GM23338 (cell line): ENCODE results near the gene REXO5. TPM values are rescaled to one million over a fixed set of nuclear protein-coding genes. Genes with fewer than 3 reads are reported as not detected.

Source experiments
- ATAC-seq: fragments of 200-7000 bp; cut with Tn5 transposase; 3 replicates; pipeline ENCODE4 v1.9.1; 2020
- DNase-seq: peaks from one replicate; pipeline ENCODE4 v3.0.0-alpha.2; 2015; ENCODE audit warnings: low spot score
- H2AFZ ChIP-seq: fragments of 200-600 bp; sonication (generic); 2 replicates; pipeline ENCODE4 v1.8.0; 2016; ENCODE audit warnings: antibody characterized with exemption, mild to moderate bottlenecking, moderate library complexity
- H3F3A ChIP-seq: fragments of 200-600 bp; sonication (generic); replicated peaks from 2 replicates; pipeline ENCODE4 v1.8.0; 2017; ENCODE audit warnings: antibody characterized with exemption, mixed run types, low read depth
- H3K27ac ChIP-seq: fragments of 200-600 bp; sonication (generic); 2 replicates; pipeline ENCODE4 v1.6.1; 2016; ENCODE audit warnings: low read depth
- H3K27me3 ChIP-seq: fragments of 200-600 bp; sonication (generic); 2 replicates; pipeline ENCODE4 v1.8.0; 2016; ENCODE audit warnings: mild to moderate bottlenecking, mixed run types, moderate library complexity; ENCODE audit not compliant: insufficient read depth
- H3K36me3 ChIP-seq: fragments of 200-600 bp; sonication (generic); 2 replicates; pipeline ENCODE4 v1.8.0; 2016; ENCODE audit warnings: mild to moderate bottlenecking; ENCODE audit not compliant: insufficient read depth
- H3K4me1 ChIP-seq: fragments of 200-600 bp; sonication (generic); 2 replicates; pipeline ENCODE4 v1.8.0; 2016; ENCODE audit warnings: mild to moderate bottlenecking, moderate library complexity; ENCODE audit not compliant: insufficient read depth
- H3K4me2 ChIP-seq: fragments of 200-600 bp; sonication (generic); 2 replicates; pipeline ENCODE4 v1.7.1; 2017; ENCODE audit warnings: mixed run types
- H3K4me3 ChIP-seq: fragments of 200-600 bp; sonication (generic); 2 replicates; pipeline ENCODE4 v1.6.1; 2016; ENCODE audit warnings: mixed run types
- H3K79me2 ChIP-seq: fragments of 200-600 bp; sonication (generic); replicated peaks from 2 replicates; pipeline ENCODE4 v1.8.0; 2017; ENCODE audit warnings: mild to moderate bottlenecking; ENCODE audit not compliant: insufficient read depth
- H3K9me2 ChIP-seq: fragments of 200-600 bp; sonication (generic); 2 replicates; pipeline ENCODE4 v1.8.0; 2017; ENCODE audit not compliant: insufficient read depth
- H4K20me1 ChIP-seq: fragments of 200-600 bp; sonication (generic); replicated peaks from 2 replicates; pipeline ENCODE4 v1.8.0; 2017; ENCODE audit warnings: mild to moderate bottlenecking; ENCODE audit not compliant: insufficient read depth
- H3K27ac Mint-ChIP-seq: 2 replicates; pipeline ENCODE4 v1.8.0; 2020; ENCODE audit warnings: inconsistent platforms, mild to moderate bottlenecking, moderate library complexity, mixed read lengths
- H3K27me3 Mint-ChIP-seq: 3 replicates; pipeline ENCODE4 v1.8.0; 2022; ENCODE audit warnings: low read depth, mild to moderate bottlenecking, moderate library complexity, mixed read lengths, inconsistent platforms; ENCODE audit not compliant: insufficient read depth, poor library complexity
- H3K36me3 Mint-ChIP-seq: 3 replicates; pipeline ENCODE4 v1.8.0; 2021; ENCODE audit warnings: low read depth, mild to moderate bottlenecking, inconsistent platforms, moderate library complexity, mixed read lengths
- H3K4me1 Mint-ChIP-seq: 3 replicates; pipeline ENCODE4 v1.8.0; 2020; ENCODE audit warnings: mild to moderate bottlenecking, inconsistent platforms, mixed read lengths
- H3K4me3 Mint-ChIP-seq: 3 replicates; pipeline ENCODE4 v1.8.0; 2021; ENCODE audit warnings: moderate library complexity, mild to moderate bottlenecking, inconsistent platforms, mixed read lengths
- H3K9me3 Mint-ChIP-seq: 3 replicates; pipeline ENCODE4 v1.8.0; 2020; ENCODE audit warnings: moderate library complexity, mild to moderate bottlenecking, inconsistent platforms, mixed read lengths
- EZH2 ChIP-seq: fragments of 200-600 bp; sonication (generic); IDR thresholded peaks from one replicate; pipeline ENCODE4 v1.8.0; 2017; ENCODE audit warnings: antibody characterized with exemption, mild to moderate bottlenecking, low read depth; ENCODE audit not compliant: unreplicated experiment
- EZH2phosphoT487 ChIP-seq: fragments of 200-600 bp; sonication (generic); IDR thresholded peaks from one replicate; pipeline ENCODE4 v1.8.1; 2018; ENCODE audit warnings: antibody characterized with exemption; ENCODE audit not compliant: unreplicated experiment
- JUNB ChIP-seq: IDR thresholded peaks from one replicate; pipeline ENCODE4 v1.6.1; 2016; ENCODE audit warnings: antibody characterized with exemption; ENCODE audit not compliant: unreplicated experiment
- NANOG ChIP-seq: IDR thresholded peaks from 2 replicates; pipeline ENCODE4 v1.6.1; 2016; ENCODE audit warnings: antibody characterized with exemption, borderline replicate concordance
- POLR2AphosphoS5 ChIP-seq: IDR thresholded peaks from 2 replicates; pipeline ENCODE4 v1.6.1; 2016; ENCODE audit warnings: antibody characterized with exemption, low read depth
- STAT1 ChIP-seq: IDR thresholded peaks from one replicate; pipeline ENCODE4 v1.6.1; 2016; ENCODE audit warnings: antibody characterized with exemption; ENCODE audit not compliant: unreplicated experiment
- ZNF331 ChIP-seq: fragments of 250-450 bp; sonication (Bioruptor Pico); IDR thresholded peaks from 2 replicates; pipeline ENCODE4 v1.5.0; 2020; ENCODE audit warnings: low read depth, mild to moderate bottlenecking, moderate library complexity
- polyA plus RNA-seq: library from polyadenylated mRNA; unstranded; fragments of >200 nt; fragmentation: Nextera tagmentation; extraction: Ambion mirVana; gene quantifications from 2 replicates; pipeline ENCODE4 v1.2.1, GENCODE V29; 2016
- total RNA-seq: library from RNA; depleted of rRNA; stranded (reverse); fragments of >200 nt; shearing (Covaris generic); gene quantifications from 2 replicates; pipeline ENCODE4 v1.2.3, GENCODE V29; 2014
- TF ChIP-seq, protein P1 (sequence below), 2 experiments: fragments of 200-600 bp in 1 of 2; sonication (generic) in 1 of 2; conservative IDR thresholded peaks; 2 replicates each; pipeline versions ENCODE4 v1.5.1 to v1.6.1; 2016 to 2017; ENCODE audit warnings: antibody characterized with exemption in 2 of 2, low read depth in 2 of 2, mild to moderate bottlenecking in 2 of 2, moderate library complexity in 1 of 2
- TF ChIP-seq, protein P2 (sequence below): IDR thresholded peaks from 2 replicates; pipeline ENCODE4 v1.6.1; 2016; ENCODE audit warnings: antibody characterized with exemption
- TF ChIP-seq, protein P3 (sequence below): fragments of 250-450 bp; sonication (Bioruptor Pico); IDR thresholded peaks from 2 replicates; pipeline ENCODE4 v1.5.0; 2020; ENCODE audit warnings: mild to moderate bottlenecking, moderate library complexity
- TF ChIP-seq, protein P4 (sequence below): IDR thresholded peaks from one replicate; pipeline ENCODE4 v1.6.1; 2018; ENCODE audit warnings: antibody characterized with exemption; ENCODE audit not compliant: unreplicated experiment

REXO5 gene
- total and polyA plus RNA-seq, 2 experiments from 2014 or later = 6.5 to 6.9 TPM

DNA sequence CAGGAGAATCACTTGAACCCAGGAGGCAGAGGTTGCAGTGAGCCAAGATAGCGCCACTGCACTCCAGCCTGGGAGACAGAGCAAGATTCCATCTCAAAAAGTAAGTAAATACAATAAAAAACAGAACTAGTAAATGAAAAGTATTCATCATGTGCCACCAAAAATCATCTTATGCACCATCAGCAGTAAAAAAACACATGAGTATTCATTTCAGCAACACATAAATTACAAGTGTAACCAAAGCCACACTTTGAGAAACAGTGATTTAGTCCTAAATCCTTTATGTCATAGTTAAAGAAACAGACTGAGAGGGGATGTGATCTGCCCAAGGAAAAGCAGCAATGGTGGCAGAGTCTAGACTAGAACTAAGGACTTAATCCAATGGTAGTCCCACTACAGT lies 80.9 kb downstream of the REXO5 start (continued):
- TF ChIP-seq, protein P1, sequence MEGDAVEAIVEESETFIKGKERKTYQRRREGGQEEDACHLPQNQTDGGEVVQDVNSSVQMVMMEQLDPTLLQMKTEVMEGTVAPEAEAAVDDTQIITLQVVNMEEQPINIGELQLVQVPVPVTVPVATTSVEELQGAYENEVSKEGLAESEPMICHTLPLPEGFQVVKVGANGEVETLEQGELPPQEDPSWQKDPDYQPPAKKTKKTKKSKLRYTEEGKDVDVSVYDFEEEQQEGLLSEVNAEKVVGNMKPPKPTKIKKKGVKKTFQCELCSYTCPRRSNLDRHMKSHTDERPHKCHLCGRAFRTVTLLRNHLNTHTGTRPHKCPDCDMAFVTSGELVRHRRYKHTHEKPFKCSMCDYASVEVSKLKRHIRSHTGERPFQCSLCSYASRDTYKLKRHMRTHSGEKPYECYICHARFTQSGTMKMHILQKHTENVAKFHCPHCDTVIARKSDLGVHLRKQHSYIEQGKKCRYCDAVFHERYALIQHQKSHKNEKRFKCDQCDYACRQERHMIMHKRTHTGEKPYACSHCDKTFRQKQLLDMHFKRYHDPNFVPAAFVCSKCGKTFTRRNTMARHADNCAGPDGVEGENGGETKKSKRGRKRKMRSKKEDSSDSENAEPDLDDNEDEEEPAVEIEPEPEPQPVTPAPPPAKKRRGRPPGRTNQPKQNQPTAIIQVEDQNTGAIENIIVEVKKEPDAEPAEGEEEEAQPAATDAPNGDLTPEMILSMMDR (conservative IDR thresholded peaks at IDR 0.05; ENCODE audit: low read depth in 2 of 2) = no peak
- TF ChIP-seq EZH2phosphoT487 = no peak
- TF ChIP-seq, protein P2, sequence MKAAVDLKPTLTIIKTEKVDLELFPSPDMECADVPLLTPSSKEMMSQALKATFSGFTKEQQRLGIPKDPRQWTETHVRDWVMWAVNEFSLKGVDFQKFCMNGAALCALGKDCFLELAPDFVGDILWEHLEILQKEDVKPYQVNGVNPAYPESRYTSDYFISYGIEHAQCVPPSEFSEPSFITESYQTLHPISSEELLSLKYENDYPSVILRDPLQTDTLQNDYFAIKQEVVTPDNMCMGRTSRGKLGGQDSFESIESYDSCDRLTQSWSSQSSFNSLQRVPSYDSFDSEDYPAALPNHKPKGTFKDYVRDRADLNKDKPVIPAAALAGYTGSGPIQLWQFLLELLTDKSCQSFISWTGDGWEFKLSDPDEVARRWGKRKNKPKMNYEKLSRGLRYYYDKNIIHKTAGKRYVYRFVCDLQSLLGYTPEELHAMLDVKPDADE = no peak

DNA sequence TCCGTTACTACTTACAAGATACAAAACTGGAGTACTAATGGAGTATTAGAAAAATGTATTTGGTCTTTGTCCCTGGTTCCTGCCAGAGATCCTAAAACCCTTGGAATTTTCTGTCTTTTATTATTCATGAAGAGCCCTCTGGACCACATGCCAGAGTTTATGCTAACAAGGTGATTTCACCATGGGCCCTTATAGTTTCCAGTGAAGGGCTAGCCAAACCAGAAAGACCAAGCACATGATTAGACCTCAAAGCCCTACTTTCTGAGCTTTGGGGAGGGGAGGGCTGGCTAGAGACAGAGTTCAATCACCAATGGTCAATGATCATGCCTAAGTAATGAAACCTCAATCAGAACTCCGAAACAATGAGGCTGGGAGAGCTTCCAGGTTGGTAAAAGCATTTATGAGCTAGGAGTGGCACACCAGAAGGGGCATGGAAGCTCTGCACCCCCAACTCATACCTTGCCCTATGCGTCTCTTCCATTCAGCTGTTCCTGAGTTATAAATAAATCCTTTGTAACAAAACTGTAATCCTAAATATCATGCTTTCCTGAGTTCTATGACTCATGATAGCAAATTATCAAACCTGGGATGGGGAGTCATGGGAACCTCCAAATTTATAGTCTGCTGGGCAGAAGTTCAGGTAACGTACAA lies 83.4 kb downstream of the REXO5 start:
- H3K36me3 ChIP-seq = peaks cover 5% of the 10 kb centered on the region; the same call in 1 of the 2 replicates
- ATAC-seq (peak; percentile 87), DNase-seq (peak; percentile 69)
- Mint-ChIP-seq H3K36me3 (peaks cover 14% of the 10 kb centered on the region), H3K27ac (peak overlapping the region; percentile 96), H3K4me1 (peaks cover 16% of the 10 kb centered on the region), H3K9me3 (no peaks in the 10 kb centered on the region), H3K27me3 (peaks cover 3% of the 10 kb centered on the region), H3K4me3 (peak overlapping the region; percentile 54; the same call in 2 of the 3 replicates)
- H2AFZ ChIP-seq = no peak overlapping the region
- peaks cover 8% of the 10 kb centered on the region; the same call in 1 of the 2 replicates for H4K20me1 ChIP-seq
- H3K9me2 ChIP-seq = no peaks in the 10 kb centered on the region
- H3K79me2 ChIP-seq = peaks cover 93% of the 10 kb centered on the region
- H3K27me3 ChIP-seq = no peaks in the 10 kb centered on the region
- H3K27ac ChIP-seq = peak overlapping the region; percentile 43
- peak overlapping the region; percentile 3; the same call in 1 of the 2 replicates for H3K4me3 ChIP-seq
- H3F3A ChIP-seq = no peaks in the 10 kb centered on the region
- peak overlapping the region; percentile 45 for H3K4me2 ChIP-seq
- peaks cover 14% of the 10 kb centered on the region for H3K4me1 ChIP-seq
- TF ChIP-seq EZH2 (no peak), JUNB (no peak), POLR2AphosphoS5 (no peak), ZNF331 (CRISPR knock-in tag) (no peak), NANOG (no peak), STAT1 (no peak)
- TF ChIP-seq, protein P3, sequence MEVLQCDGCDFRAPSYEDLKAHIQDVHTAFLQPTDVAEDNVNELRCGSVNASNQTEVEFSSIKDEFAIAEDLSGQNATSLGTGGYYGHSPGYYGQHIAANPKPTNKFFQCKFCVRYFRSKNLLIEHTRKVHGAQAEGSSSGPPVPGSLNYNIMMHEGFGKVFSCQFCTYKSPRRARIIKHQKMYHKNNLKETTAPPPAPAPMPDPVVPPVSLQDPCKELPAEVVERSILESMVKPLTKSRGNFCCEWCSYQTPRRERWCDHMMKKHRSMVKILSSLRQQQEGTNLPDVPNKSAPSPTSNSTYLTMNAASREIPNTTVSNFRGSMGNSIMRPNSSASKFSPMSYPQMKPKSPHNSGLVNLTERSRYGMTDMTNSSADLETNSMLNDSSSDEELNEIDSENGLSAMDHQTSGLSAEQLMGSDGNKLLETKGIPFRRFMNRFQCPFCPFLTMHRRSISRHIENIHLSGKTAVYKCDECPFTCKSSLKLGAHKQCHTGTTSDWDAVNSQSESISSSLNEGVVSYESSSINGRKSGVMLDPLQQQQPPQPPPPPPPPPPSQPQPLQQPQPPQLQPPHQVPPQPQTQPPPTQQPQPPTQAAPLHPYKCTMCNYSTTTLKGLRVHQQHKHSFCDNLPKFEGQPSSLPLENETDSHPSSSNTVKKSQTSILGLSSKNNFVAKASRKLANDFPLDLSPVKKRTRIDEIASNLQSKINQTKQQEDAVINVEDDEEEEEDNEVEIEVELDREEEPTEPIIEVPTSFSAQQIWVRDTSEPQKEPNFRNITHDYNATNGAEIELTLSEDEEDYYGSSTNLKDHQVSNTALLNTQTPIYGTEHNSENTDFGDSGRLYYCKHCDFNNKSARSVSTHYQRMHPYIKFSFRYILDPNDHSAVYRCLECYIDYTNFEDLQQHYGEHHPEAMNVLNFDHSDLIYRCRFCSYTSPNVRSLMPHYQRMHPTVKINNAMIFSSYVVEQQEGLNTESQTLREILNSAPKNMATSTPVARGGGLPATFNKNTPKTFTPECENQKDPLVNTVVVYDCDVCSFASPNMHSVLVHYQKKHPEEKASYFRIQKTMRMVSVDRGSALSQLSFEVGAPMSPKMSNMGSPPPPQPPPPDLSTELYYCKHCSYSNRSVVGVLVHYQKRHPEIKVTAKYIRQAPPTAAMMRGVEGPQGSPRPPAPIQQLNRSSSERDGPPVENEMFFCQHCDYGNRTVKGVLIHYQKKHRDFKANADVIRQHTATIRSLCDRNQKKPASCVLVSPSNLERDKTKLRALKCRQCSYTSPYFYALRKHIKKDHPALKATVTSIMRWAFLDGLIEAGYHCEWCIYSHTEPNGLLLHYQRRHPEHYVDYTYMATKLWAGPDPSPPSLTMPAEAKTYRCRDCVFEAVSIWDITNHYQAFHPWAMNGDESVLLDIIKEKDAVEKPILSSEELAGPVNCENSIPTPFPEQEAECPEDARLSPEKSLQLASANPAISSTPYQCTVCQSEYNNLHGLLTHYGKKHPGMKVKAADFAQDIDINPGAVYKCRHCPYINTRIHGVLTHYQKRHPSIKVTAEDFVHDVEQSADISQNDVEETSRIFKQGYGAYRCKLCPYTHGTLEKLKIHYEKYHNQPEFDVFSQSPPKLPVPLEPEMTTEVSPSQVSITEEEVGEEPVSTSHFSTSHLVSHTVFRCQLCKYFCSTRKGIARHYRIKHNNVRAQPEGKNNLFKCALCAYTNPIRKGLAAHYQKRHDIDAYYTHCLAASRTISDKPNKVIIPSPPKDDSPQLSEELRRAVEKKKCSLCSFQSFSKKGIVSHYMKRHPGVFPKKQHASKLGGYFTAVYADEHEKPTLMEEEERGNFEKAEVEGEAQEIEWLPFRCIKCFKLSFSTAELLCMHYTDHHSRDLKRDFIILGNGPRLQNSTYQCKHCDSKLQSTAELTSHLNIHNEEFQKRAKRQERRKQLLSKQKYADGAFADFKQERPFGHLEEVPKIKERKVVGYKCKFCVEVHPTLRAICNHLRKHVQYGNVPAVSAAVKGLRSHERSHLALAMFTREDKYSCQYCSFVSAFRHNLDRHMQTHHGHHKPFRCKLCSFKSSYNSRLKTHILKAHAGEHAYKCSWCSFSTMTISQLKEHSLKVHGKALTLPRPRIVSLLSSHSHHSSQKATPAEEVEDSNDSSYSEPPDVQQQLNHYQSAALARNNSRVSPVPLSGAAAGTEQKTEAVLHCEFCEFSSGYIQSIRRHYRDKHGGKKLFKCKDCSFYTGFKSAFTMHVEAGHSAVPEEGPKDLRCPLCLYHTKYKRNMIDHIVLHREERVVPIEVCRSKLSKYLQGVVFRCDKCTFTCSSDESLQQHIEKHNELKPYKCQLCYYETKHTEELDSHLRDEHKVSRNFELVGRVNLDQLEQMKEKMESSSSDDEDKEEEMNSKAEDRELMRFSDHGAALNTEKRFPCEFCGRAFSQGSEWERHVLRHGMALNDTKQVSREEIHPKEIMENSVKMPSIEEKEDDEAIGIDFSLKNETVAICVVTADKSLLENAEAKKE = no peak
- TF ChIP-seq, protein P4, sequence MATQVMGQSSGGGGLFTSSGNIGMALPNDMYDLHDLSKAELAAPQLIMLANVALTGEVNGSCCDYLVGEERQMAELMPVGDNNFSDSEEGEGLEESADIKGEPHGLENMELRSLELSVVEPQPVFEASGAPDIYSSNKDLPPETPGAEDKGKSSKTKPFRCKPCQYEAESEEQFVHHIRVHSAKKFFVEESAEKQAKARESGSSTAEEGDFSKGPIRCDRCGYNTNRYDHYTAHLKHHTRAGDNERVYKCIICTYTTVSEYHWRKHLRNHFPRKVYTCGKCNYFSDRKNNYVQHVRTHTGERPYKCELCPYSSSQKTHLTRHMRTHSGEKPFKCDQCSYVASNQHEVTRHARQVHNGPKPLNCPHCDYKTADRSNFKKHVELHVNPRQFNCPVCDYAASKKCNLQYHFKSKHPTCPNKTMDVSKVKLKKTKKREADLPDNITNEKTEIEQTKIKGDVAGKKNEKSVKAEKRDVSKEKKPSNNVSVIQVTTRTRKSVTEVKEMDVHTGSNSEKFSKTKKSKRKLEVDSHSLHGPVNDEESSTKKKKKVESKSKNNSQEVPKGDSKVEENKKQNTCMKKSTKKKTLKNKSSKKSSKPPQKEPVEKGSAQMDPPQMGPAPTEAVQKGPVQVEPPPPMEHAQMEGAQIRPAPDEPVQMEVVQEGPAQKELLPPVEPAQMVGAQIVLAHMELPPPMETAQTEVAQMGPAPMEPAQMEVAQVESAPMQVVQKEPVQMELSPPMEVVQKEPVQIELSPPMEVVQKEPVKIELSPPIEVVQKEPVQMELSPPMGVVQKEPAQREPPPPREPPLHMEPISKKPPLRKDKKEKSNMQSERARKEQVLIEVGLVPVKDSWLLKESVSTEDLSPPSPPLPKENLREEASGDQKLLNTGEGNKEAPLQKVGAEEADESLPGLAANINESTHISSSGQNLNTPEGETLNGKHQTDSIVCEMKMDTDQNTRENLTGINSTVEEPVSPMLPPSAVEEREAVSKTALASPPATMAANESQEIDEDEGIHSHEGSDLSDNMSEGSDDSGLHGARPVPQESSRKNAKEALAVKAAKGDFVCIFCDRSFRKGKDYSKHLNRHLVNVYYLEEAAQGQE = no peak
